Heart left ventricle (tissue), 13 donors: ENCODE measurements around the gene VWA5A.

Experiments
- CTCF ChIP-seq, 12 donors: fragments of 200-600 bp; sonication (generic) in 4 of 12; IDR thresholded peaks; one replicate each; pipeline versions ENCODE4 v1.5.0 to v1.8.0; 2018 to 2022; ENCODE audit warnings: antibody characterized with exemption in 12 of 12, mild to moderate bottlenecking in 5 of 12
- POLR2A ChIP-seq, 2 donors: fragments of 450-650 bp; IDR thresholded peaks; one replicate each; pipeline ENCODE4 v1.6.1; 2017; ENCODE audit warnings: antibody characterized with exemption in 2 of 2, mild to moderate bottlenecking in 2 of 2, moderate library complexity in 2 of 2
- donor health status: ischemic (EF 13 %, LVEDD 7.1; RV severe dilation, severe dysfunction).
- donor health status: DM: no; HTN: yes; CAD: no.
- donor health status: DM: no; HTN: no; CAD: no.
- donor health status: ischemic (EF 25% LVEDD 6.9; RV normal size, moderate dysfunction).
- donor health status: ischemic (EF 25% LVEDD 5.7; RV mildly dilated, moderate dysfunction).
- donor health status: ischemic (EF 35%, LVEDD 5.7; RV mildly dilated, moderate dysfunction).
- donor health status: nonischemic (EF 11% LVEDD 7.7; RV severe dilation, severe dysfunction).
- donor health status: DM: yes; HTN: yes; CAD: no.
- donor health status: PGD.
- donor health status: ischemic (EF 29% LVEDD 5.4; RV normal size, mild dysfunction).
- donor health status: nonischemic (EF 23%, LVEDD 6.1; RV moderate dilation, normal function).

DNA sequence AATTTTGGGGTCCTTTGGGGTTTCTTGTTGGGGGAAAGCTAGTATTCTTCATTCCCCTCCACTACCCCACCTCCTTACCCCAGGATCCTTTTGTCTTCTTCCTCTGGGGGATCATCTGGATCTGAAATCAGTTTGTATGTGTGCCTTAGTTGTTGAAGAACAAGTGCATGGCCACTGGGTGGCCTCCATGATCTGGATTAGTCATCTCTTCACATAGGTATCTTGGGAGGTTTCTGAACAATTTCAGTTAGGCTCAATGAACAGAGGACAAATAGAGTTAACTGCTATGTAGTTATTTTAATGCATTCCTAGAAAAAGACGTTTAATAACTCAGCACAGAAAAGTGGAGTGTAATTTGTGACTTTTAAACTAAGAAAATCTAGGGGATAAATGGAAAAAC lies 7.1 kb upstream of the VWA5A start:
- TF ChIP-seq CTCF (IDR thresholded peaks at IDR 0.05) (peak in 2 of 12 donors; percentile 3 to 6), POLR2A (IDR thresholded peaks at IDR 0.05) (no peak)
